DMS53 treated with DMSO at 0.1 percent for 48 hours (cell line): ENCODE results near the gene NAV1.

ENCODE experiments used
- DNase-seq: peaks from one replicate; lab custom pipeline; 2025; ENCODE audit not compliant: unreplicated experiment; lab: John Stamatoyannopoulos, UW

NAV1 gene

GRCh38 chr1:201583663-201584062 lies 44.7 kb downstream of the NAV1 start:
- DNase-seq: no peak

DNA sequence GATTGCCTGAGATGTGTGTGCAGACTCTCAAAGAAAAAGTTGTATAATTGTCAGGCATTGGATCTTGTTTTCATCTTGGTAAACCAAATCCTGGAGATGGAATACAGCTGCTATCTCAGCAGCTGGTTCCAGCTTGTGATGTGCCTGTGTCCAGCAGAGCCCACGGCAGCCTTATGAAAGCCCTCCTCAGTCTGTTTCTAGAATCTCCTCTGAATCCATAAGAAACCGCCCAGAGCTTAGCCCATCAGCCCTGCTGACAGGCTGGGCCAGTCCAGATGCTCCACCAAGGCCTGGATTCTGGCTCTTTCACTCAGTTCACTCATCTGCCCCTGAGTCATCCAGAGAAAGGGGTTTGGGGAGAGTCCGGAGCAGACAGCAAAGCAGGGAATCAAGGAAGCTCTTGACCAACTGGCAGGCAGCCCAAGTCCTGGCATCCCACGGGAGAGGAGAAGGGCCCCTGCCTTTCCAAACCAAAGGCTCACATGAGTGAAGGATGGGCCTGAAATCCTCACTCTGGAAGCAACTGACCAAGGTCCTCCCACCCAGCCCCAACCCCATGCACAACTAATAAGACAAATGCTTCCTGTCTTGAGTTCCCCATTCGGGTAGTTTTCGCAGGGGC lies 45.7 kb downstream of the NAV1 start:
- DNase-seq: no peak

DNA sequence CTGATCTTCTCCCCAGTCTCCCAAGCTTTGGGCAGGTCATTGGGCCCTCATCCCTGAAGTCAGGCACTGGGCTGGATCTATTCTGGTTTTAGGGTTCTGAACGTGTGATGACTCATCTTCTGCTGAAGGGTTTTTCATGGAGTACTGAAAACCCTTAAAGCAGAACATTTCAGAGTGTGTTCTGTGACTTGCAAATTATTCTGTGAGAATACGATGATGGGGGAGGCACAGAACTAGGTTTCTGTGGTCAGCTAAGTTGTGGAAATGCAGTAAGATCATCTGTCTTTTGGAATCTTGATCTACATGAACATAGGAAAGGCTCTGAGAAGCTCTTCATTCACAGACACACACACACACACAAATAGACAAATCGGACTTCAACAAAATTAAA lies 46.2 kb downstream of the NAV1 start:
- DNase-seq: no peak

DNA sequence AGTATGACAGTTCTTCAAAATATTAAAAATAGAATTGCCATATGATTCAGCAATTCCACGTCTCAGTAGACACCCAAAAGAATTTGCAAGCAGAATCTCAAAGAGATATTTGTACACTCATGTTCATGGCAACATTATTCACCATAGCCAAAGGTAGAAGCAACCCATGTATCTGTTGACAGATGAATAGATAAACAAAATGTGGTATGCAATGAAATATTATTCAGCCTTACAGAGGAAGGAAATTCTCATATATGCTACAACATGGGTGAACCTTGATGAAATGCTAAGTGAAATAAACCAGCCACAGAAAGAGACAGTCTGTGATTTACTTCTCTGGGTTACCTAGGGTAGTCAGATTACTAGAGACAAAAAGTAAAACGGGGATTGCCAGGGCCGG lies 47.0 kb downstream of the NAV1 start:
- DNase-seq: no peak

DNA sequence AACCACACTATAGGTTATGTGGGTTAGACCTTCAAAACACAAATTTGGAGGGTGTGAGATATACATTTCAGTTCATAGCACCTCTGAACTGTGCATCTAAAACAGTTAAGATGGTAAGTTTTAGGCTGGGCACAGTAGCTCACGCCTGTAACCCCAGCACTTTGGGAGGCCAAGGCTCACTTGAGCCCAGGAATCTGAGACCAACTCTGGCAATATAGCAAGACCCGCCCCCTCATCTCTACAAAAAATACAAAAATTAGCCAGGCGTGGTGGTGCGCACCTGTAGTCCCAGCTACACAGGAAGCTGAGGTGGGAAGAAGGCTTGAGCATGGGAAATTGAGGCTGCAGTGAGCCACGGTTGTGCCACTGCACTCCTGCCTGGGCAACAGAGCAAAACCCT lies 47.9 kb downstream of the NAV1 start:
- DNase-seq: no peak

DNA sequence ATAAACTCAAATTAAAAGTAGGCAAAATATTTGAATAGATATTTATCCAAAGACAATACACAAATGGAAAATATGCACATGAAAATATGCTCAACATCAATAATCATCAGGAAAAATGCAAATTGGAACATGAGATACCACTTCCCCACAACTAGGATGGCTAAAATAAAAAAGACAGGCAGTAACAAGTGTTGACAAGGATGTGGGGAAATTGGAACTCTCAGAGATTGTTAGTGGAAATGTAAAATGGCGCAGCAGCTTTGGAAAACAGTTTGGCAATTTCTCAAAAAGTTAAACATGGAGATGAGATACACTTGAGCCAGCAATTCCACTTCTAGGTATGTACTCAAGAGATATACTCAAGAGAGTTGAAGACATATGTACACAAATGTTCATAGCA lies 48.8 kb downstream of the NAV1 start:
- no peak for DNase-seq
